Posterior vena cava (tissue), 2 donors: ENCODE measurements around the gene BICD2. TPM values are rescaled to one million over a fixed set of nuclear protein-coding genes. Genes with fewer than 3 reads are reported as not detected.
"Not testable (repeated sequence)": the region's sequence is repeated elsewhere in the genome, so short reads cannot be mapped to it uniquely, and the experiment has no call there.

ENCODE experiments used
- DNase-seq: peaks from one replicate; pipeline ENCODE4 v3.0.0-alpha.2; 2020; ENCODE audit warnings: low spot score
- intact Hi-C, 2 donors: fragments of 100-400 bp; cut with DNase I; formaldehyde crosslinking; loops; one replicate each; pipeline versions ENCODE4 v1.14.1 to v1.14.2; 2022 to 2023
- long read RNA-seq, 2 donors: library from polyadenylated mRNA; unstranded; transcript quantifications; one replicate each; pipeline ENCODE4 v2.0.0, GENCODE V29; 2020 to 2021
- total RNA-seq, 2 donors: library from RNA; stranded (reverse); fragmentation: NEBNext Ultra II Directional; extraction: Animal tissue kit (Norgen Biotek cat#: 25700); gene quantifications; one replicate each; pipeline ENCODE4 v1.2.1, GENCODE V29; 2021
- donor health status: DM: yes; HTN: yes; CAD: no.
- donor health status: DM: yes; HTN: yes; CAD: no.

BICD2 gene
- 10 to 100 TPM; 27.4 to 40.2 TPM for total RNA-seq
- long read RNA-seq, donor 1, full-length matches to known transcripts: 17 of 29 reads
- long read RNA-seq, donor 1, partial matches to known transcripts: 11 of 29 reads
- long read RNA-seq, donor 1, other reads (novel, unspliced or antisense): 1 of 29 reads
- long read RNA-seq, donor 2, full-length matches to known transcripts: 11 of 53 reads
- long read RNA-seq, donor 2, partial matches to known transcripts: 41 of 53 reads
- long read RNA-seq, donor 2, other reads (novel, unspliced or antisense): 1 of 53 reads

- DNase-seq: no peak
- intact Hi-C loops: no loop called here
Measured at GRCh38 chr9:92764381-92764987, at the start of gene BICD2. Gene BICD2, minus strand, starts transcription at chr9:92764833. Its CDS starts 89 bp downstream, at chr9:92764744.

GRCh38 chr9:92809629-92810326, 45.1 kb upstream of the BICD2 start:
- intact Hi-C loops: not testable (repeated sequence)

GRCh38 chr9:92808726-92809451, 44.3 kb upstream of the BICD2 start:
- intact Hi-C loops: no loop called here
- DNase-seq: peak; percentile 91

More at GRCh38 chr9:92809629-92810326, 45.1 kb upstream of the BICD2 start:
- DNase-seq: not testable (repeated sequence)

- DNase-seq: no peak
- intact Hi-C loops: no loop called here
Measured at GRCh38 chr9:92807757-92808725, 43.4 kb upstream of the BICD2 start.

- intact Hi-C loops: no loop called here
Measured at GRCh38 chr9:92807031-92807756, 42.6 kb upstream of the BICD2 start.

GRCh38 chr9:92804727-92805126, 40.1 kb upstream of the BICD2 start:
- DNase-seq: no peak
- intact Hi-C loops: no loop called here

More at GRCh38 chr9:92807031-92807756, 42.6 kb upstream of the BICD2 start:
- no peak for DNase-seq

GRCh38 chr9:92798358-92798757, 33.7 kb upstream of the BICD2 start:
- DNase-seq: no peak
- intact Hi-C loops: no loop called here

GRCh38 chr9:92796337-92796804, 31.7 kb upstream of the BICD2 start:
- DNase-seq, intact Hi-C loops: not testable (repeated sequence)

- DNase-seq: no peak
- intact Hi-C loops: no loop called here
Measured at GRCh38 chr9:92795598-92796336, 31.1 kb upstream of the BICD2 start.

- intact Hi-C loops: loop anchor here (5.0 kb wide), 1 partner anchor 78 kb away; no protein-coding TSS in a partner anchor
- no peak for DNase-seq
Measured at GRCh38 chr9:92795000-92795399, 30.4 kb upstream of the BICD2 start.

GRCh38 chr9:92794426-92794825, 29.8 kb upstream of the BICD2 start:
- intact Hi-C loops: loop anchor here (5.0 kb wide), 1 partner anchor 77 kb away; no protein-coding TSS in a partner anchor
- no peak for DNase-seq

GRCh38 chr9:92790542-92791527, 26.2 kb upstream of the BICD2 start:
- intact Hi-C loops: loop anchor here (5.0 kb wide), 1 partner anchor 74 kb away; no protein-coding TSS in a partner anchor
- no peak for DNase-seq

GRCh38 chr9:92786298-92786697, 21.7 kb upstream of the BICD2 start:
- no peak for DNase-seq
- intact Hi-C loops: no loop called here

- intact Hi-C loops: no loop called here
- no peak for DNase-seq
Measured at GRCh38 chr9:92781899-92782298, 17.3 kb upstream of the BICD2 start.

- intact Hi-C loops: no loop called here
- no peak for DNase-seq
Measured at GRCh38 chr9:92780206-92780605, 15.6 kb upstream of the BICD2 start.

- intact Hi-C loops: no loop called here
- no peak for DNase-seq
Measured at GRCh38 chr9:92775466-92775865, 10.8 kb upstream of the BICD2 start.
